PC-3 (cell line): ENCODE results near the gene TSSC4. TPM values are rescaled to one million over a fixed set of nuclear protein-coding genes. Genes with fewer than 3 reads are reported as not detected.

ENCODE experiments used
- ATAC-seq: fragments of 200-7000 bp; cut with Tn5 transposase; 2 replicates; pipeline ENCODE4 v1.9.1; 2020; ENCODE audit warnings: mild to moderate bottlenecking, moderate library complexity
- BruUV-seq: library from RNA; stranded (reverse); fragments of 400-500 nt; replicated peaks from 2 replicates; lab custom pipeline; 2021; lab: Mats Ljungman, UMichigan
- CTCF ChIA-PET: fragments of 300-600 bp; sonication (Branson Sonifier 250); formaldehyde crosslinking; loops from one replicate; lab custom pipeline; 2022; ENCODE audit warnings: antibody characterized with exemption; lab: Charles Lee
- POLR2A ChIA-PET: fragments of 300-600 bp; sonication (Branson Sonifier 250); formaldehyde crosslinking; loops from one replicate; lab custom pipeline; 2022; ENCODE audit warnings: antibody characterized with exemption; ENCODE audit not compliant: unreplicated experiment; lab: Charles Lee
- DNase-seq: peaks from one replicate; pipeline ENCODE4 v3.0.0-alpha.2; 2015
- H2AFZ ChIP-seq: fragments of 300-600 bp; sonication (generic); 2 replicates; pipeline ENCODE4 v1.6.0; 2016; ENCODE audit warnings: antibody characterized with exemption, low read length
- H3F3A ChIP-seq: fragments of 300-600 bp; sonication (generic); one replicate; pipeline ENCODE4 v1.6.0; 2017; ENCODE audit warnings: antibody characterized with exemption, low read length, control low read depth, mild to moderate bottlenecking; ENCODE audit not compliant: unreplicated experiment
- H3K27ac ChIP-seq: fragments of 300-600 bp; sonication (generic); 2 replicates; pipeline ENCODE4 v1.5.1; 2016; ENCODE audit warnings: mild to moderate bottlenecking, low read length
- H3K27me3 ChIP-seq: fragments of 300-600 bp; sonication (generic); 2 replicates; pipeline ENCODE4 v1.6.1; 2016; ENCODE audit warnings: low read length, mixed read lengths
- H3K36me3 ChIP-seq: fragments of 300-600 bp; sonication (generic); 2 replicates; pipeline ENCODE4 v1.6.1; 2016; ENCODE audit warnings: low read depth, mixed run types, low read length, mixed read lengths
- H3K4me1 ChIP-seq: fragments of 300-600 bp; sonication (generic); 2 replicates; pipeline ENCODE4 v1.5.1; 2016; ENCODE audit warnings: low read length; ENCODE audit not compliant: insufficient read depth
- H3K4me2 ChIP-seq: fragments of 300-600 bp; sonication (generic); 2 replicates; pipeline ENCODE4 v1.6.0; 2016; ENCODE audit warnings: low read length
- H3K4me3 ChIP-seq: fragments of 300-600 bp; sonication (generic); 2 replicates; pipeline ENCODE4 v1.5.1; 2016; ENCODE audit warnings: mild to moderate bottlenecking, low read length, mixed read lengths
- H3K79me2 ChIP-seq: fragments of 300-600 bp; sonication (generic); 2 replicates; pipeline ENCODE4 v1.6.1; 2017; ENCODE audit warnings: low read length, mixed read lengths
- H3K9ac ChIP-seq: fragments of 300-600 bp; sonication (generic); 2 replicates; pipeline ENCODE4 v1.6.0; 2016; ENCODE audit warnings: mild to moderate bottlenecking, low read length
- H3K9me2 ChIP-seq: fragments of 300-600 bp; sonication (generic); replicated peaks from 2 replicates; pipeline ENCODE4 v1.6.1; 2016; ENCODE audit warnings: mixed run types, low read length, mixed read lengths
- H3K9me3 ChIP-seq: fragments of 300-600 bp; sonication (generic); 2 replicates; pipeline ENCODE4 v1.6.1; 2016; ENCODE audit warnings: low read length, mixed read lengths
- H4K20me1 ChIP-seq: fragments of 300-600 bp; sonication (generic); 2 replicates; pipeline ENCODE4 v1.6.1; 2016; ENCODE audit warnings: low read length, mixed read lengths
- EZH2 ChIP-seq: fragments of 300-600 bp; sonication (generic); IDR thresholded peaks from one replicate; pipeline ENCODE4 v1.6.1; 2017; ENCODE audit warnings: antibody characterized with exemption, mild to moderate bottlenecking, low read length; ENCODE audit not compliant: unreplicated experiment
- EZH2phosphoT487 ChIP-seq: fragments of 300-600 bp; sonication (generic); IDR thresholded peaks from 2 replicates; pipeline ENCODE4 v1.6.1; 2018; ENCODE audit warnings: mild to moderate bottlenecking, antibody characterized with exemption, low read length, borderline replicate concordance
- intact Hi-C: fragments of 100-400 bp; cut with micrococcal nuclease; formaldehyde crosslinking; loops from 2 replicates; pipeline ENCODE4 v1.9.0; 2023
- total RNA-seq: library from RNA; depleted of rRNA; stranded (reverse); fragments of >200 nt; gene quantifications from 2 replicates; pipeline ENCODE4 v1.2.3, GENCODE V29; 2014
- TF ChIP-seq, protein P1 (sequence below): fragments of 300-600 bp; sonication (generic); conservative IDR thresholded peaks from 2 replicates; pipeline ENCODE4 v1.5.1; 2017; ENCODE audit warnings: antibody characterized with exemption, low read depth, mild to moderate bottlenecking, low read length

The TSSC4 gene
- total RNA-seq, 1 experiment from 2014 or later: 88.3 TPM

DNA sequence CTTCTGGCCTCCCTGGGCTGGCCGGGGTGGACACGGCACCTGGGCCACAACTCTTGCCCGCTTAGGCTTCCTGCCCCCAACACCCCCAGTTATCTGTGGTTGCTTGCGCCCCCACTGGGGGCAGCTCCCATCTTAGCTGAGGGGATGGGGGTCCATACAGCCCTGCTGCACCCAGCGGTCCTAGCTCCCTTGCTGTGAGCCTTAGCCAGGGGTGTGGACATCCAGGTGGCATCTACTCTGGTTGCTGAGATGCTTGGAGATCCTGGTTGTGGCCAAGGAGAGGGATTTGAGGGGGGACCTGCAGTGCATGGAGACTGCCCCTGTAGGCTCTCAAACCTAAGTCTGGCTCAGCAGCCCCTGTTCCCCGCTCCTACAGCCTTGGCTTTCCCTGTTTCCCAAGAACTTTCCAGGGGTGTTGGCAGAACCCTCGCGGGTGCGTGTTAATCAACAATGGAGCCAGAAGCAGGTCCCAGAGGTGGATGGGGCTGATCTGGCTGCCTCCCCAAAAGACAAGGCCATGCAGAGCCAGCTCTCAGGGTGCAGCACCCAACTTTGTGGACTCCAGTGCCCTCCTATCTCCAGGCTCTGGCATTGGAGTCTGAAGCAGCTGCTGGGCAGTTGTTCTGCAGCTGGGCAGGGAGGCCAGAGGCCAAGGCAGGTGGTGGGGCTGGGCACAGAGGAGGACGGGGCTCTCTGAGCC is 47.6 kb downstream of the TSSC4 start:
- Histone ChIP-seq H4K20me1 (no peaks in the 10 kb centered on the region), H3K36me3 (no peaks in the 10 kb centered on the region), H3K27me3 (peaks cover 7% of the 10 kb centered on the region; the same call in 1 of the 2 replicates), H3K4me3 (no peak overlapping the region), H3K9ac (no peak overlapping the region), H3K9me3 (no peaks in the 10 kb centered on the region), H3K9me2 (no peaks in the 10 kb centered on the region), H3K4me2 (no peak overlapping the region), H3K79me2 (no peaks in the 10 kb centered on the region), H2AFZ (no peak overlapping the region), H3K27ac (no peak overlapping the region), H3K4me1 (no peaks in the 10 kb centered on the region), H3F3A (no peaks in the 10 kb centered on the region)
- ATAC-seq (no peak), DNase-seq (no peak)
- POLR2A ChIA-PET: no interaction called here
- intact Hi-C loops: no loop called here
- CTCF ChIA-PET: no interaction called here
- BruUV-seq: no TSS peak
- no peak for TF ChIP-seq EZH2
- TF ChIP-seq EZH2phosphoT487: no peak
- TF ChIP-seq, protein P1, sequence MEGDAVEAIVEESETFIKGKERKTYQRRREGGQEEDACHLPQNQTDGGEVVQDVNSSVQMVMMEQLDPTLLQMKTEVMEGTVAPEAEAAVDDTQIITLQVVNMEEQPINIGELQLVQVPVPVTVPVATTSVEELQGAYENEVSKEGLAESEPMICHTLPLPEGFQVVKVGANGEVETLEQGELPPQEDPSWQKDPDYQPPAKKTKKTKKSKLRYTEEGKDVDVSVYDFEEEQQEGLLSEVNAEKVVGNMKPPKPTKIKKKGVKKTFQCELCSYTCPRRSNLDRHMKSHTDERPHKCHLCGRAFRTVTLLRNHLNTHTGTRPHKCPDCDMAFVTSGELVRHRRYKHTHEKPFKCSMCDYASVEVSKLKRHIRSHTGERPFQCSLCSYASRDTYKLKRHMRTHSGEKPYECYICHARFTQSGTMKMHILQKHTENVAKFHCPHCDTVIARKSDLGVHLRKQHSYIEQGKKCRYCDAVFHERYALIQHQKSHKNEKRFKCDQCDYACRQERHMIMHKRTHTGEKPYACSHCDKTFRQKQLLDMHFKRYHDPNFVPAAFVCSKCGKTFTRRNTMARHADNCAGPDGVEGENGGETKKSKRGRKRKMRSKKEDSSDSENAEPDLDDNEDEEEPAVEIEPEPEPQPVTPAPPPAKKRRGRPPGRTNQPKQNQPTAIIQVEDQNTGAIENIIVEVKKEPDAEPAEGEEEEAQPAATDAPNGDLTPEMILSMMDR: no peak

DNA sequence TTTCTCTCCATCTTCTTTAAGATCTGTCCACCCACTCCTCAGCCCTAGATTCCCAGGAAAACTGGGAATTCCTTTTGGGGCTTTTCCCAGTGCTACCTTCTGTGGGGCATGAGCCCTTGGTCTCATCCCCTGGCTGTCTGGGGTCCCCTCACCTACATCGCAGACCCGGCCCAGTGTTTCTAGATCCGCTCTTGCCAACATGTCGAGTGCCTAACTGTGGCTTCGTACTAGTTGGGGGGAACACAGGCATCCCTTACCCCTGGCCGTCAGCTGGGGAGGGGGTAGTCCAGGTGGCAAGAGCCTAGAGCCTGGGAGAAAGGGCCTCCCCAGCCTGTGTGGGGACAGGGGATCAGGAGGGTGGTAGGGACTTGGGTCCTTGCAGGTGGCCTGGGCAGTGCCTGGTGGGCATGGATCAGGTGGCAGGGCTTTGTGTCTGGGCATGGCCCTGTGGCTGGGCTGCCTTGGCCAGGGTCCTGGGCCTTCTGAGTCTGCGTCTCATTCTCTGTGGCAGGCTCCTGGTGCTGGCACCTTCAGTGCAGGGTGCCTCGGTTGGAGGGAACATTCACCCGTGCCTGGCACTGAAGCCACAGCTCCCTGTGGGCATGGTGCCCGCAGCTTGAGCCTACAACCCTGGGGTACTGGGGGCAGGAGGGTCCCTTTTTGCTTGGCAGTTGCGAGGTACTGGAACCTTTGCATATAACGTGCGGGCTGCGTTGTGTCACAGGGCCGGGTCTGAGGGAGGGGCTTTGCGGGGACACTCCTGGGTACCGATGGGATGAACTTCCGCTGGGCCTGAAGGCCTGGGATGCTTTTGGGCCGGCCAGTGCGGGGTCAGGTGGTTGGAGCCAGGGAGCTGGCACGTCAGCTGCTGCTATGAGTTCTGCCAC is 48.4 kb downstream of the TSSC4 start:
- Histone ChIP-seq H3K9me2 (no peaks in the 10 kb centered on the region), H2AFZ (no peak overlapping the region), H3K27me3 (peaks cover 7% of the 10 kb centered on the region; the same call in 1 of the 2 replicates), H3F3A (no peaks in the 10 kb centered on the region), H3K79me2 (no peaks in the 10 kb centered on the region), H3K4me1 (no peaks in the 10 kb centered on the region), H4K20me1 (no peaks in the 10 kb centered on the region), H3K36me3 (no peaks in the 10 kb centered on the region), H3K9ac (no peak overlapping the region), H3K4me3 (no peak overlapping the region), H3K9me3 (no peaks in the 10 kb centered on the region), H3K27ac (no peak overlapping the region), H3K4me2 (no peak overlapping the region)
- POLR2A ChIA-PET: interaction anchor here (0.6 kb wide), 1 partner anchor 37 kb away, joined by 3 read pairs; no protein-coding TSS in a partner anchor
- TF ChIP-seq EZH2 (no peak), EZH2phosphoT487 (no peak)
- TF ChIP-seq, protein P1: no peak
- CTCF ChIA-PET: no interaction called here
- ATAC-seq: no peak
- intact Hi-C loops: no loop called here
- no TSS peak for BruUV-seq
- DNase-seq: no peak
